LNCaP clone FGC (cell line): ENCODE results near the gene DOP1B.

Experiments used
- DNase-seq: peaks from one replicate; pipeline ENCODE4 v3.0.0-alpha.2; 2011; ENCODE audit warnings: low read depth
- H3K4me3 ChIP-seq: 2 replicates; pipeline ENCODE4 v1.5.1; 2011; ENCODE audit warnings: mild to moderate bottlenecking, low read depth, low read length, control low read depth
- TF ChIP-seq, protein P1 (sequence below): IDR thresholded peaks from 2 replicates; pipeline ENCODE4 v1.5.1; 2012; ENCODE audit warnings: mild to moderate bottlenecking; ENCODE audit not compliant: control insufficient read depth, insufficient read depth; ENCODE audit errors: extremely low read depth

The DOP1B gene

DNA sequence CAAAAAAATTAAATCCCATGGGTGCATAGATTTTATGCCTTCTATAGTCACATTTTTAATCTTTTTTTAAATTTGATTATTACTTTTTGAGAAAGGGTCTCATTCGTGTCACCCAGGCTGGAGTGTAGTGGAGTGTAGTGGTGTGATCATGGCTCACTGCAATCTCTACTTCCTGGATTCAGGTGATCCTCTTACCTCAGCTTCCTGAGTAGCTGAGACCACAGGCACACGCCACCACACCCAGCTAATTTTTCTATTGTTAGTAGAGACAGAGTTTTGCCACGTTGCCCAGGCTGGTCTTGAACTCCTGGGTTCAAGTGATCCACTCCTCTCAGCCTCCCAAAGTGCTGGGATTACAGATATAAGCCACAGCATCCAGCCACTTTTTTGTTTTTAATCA lies 11.4 kb upstream of the DOP1B start:
- DNase-seq, result no peak
- TF ChIP-seq, protein P1, sequence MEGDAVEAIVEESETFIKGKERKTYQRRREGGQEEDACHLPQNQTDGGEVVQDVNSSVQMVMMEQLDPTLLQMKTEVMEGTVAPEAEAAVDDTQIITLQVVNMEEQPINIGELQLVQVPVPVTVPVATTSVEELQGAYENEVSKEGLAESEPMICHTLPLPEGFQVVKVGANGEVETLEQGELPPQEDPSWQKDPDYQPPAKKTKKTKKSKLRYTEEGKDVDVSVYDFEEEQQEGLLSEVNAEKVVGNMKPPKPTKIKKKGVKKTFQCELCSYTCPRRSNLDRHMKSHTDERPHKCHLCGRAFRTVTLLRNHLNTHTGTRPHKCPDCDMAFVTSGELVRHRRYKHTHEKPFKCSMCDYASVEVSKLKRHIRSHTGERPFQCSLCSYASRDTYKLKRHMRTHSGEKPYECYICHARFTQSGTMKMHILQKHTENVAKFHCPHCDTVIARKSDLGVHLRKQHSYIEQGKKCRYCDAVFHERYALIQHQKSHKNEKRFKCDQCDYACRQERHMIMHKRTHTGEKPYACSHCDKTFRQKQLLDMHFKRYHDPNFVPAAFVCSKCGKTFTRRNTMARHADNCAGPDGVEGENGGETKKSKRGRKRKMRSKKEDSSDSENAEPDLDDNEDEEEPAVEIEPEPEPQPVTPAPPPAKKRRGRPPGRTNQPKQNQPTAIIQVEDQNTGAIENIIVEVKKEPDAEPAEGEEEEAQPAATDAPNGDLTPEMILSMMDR, result no peak
- H3K4me3 ChIP-seq, result no peak overlapping the region

DNA sequence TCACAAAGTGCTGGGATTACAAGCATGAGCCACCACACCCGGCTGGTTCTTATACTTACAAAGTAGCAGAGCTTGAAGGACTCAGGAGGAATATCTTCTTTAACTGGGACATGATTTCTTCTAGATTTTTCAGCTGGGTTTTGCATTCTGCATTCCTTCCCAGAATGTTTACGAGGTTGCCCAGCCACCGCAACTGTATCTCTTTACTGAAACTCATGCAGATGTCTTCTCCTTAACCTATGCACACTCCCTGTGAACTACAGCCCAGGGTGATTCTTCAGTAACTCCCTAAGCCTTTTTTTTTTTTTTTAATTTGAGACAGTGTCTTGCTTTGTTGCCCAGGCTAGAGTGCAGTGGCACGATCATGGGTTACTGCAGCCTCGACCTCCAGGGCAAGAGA lies 8.7 kb upstream of the DOP1B start:
- TF ChIP-seq, protein P1, result no peak
- H3K4me3 ChIP-seq, result no peak overlapping the region
- no peak for DNase-seq

DNA sequence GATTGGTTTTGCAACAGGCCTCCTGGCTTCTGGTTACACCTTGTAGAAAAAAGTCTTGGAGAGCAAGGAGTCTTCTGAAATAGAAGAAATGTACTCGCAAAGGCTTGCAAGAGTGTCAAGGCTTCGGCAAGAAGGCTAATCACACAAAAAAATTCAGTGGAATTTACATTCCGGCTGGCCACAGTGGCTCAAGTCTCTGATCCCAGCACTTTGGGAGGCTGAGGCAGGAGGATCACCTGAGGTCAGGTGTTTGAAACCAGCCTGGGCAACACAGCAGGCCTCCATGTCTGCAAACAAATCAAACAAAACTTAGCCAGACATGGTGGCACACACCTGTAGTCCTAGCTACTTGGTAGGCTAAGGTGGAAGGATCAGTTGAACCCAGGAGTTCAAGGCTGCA lies 7.7 kb upstream of the DOP1B start:
- H3K4me3 ChIP-seq, result no peak overlapping the region
- TF ChIP-seq, protein P1, result no peak
- no peak for DNase-seq

DNA sequence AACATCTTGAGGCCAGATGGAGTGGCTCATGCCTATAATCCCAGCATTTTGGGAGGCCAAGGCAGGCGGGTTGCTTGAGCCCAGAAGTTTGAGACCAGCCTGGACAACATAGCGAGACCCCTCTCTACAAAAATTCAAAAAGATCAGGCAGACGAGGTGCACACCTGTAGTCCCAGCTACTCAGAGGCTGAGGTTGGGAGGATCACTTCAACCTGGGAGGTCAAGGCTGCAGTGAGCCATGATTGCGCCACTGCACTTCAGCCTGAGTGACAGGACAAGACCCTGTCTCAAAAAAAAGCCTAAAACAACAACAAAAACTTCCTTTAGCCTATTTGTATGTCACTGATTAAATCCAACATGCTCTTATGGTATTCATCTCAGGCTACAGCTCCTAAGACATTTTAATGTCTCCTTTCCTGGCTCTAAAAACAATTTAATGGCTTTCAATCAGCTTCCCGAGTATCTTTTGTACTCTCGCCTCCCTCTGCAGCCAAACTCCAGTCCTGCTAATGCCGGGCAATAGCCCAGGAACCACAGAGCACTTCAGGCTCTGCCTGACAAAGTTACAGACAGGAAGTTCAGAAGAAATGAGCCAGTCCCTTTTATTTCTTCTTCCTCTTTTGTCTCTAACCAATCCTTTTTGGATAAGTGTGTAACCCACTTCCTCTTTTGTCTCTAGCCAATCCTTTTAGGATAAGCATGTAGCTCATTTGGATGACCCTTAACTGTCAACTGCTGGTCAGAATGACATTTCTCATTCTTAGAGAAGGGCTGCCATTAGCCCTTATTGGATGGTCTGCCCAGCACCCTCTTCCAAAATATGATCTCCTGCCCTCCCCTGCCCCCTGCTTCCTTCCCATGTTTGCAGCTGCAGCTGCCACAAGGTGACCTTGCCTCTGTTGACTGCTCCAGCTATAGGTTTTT lies 6.6 kb upstream of the DOP1B start:
- no peak for DNase-seq
- no peak overlapping the region for H3K4me3 ChIP-seq

DNA sequence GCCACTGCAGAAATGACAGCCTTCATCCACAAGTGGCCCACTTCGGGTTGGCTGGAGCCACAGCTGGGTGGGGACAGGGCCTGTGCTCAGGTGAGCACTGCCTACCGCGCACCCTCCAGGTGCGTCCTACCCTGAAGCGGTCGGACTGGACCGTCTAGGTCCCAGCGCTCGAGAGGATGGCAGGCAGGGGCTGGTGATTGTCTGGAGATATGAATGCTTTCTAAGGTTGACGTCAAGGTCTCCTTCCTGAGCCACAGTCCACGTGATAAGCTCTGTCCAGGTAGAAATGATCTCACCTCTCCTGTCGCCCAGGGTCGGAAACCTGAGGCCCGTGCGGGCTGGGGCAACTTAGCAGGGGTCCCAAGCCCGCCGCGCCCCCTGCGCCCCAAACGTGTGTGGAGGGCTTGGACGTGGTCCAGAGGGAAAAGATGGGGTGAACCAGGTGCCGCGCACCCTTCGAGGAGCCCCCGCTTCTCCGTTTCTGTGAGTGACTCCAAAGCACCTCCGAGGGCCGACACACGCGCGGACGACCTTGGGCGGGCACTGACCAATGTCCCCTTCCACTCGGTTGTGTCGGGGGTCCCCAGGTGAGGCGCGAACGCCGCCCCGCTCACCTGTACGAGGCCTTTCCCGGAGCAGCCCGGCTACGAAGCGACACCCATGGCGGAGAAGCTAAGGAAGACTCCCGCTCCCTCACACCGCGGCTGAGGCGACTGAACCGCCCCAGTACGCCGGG lies 853 bp upstream of the DOP1B start:
- peak overlapping the region; percentile 84 for H3K4me3 ChIP-seq
- TF ChIP-seq, protein P1, result no peak
- DNase-seq, result peak; percentile 94

More for the DNA sequence above, 6.6 kb upstream of the DOP1B start:
- TF ChIP-seq, protein P1, result no peak

DNA sequence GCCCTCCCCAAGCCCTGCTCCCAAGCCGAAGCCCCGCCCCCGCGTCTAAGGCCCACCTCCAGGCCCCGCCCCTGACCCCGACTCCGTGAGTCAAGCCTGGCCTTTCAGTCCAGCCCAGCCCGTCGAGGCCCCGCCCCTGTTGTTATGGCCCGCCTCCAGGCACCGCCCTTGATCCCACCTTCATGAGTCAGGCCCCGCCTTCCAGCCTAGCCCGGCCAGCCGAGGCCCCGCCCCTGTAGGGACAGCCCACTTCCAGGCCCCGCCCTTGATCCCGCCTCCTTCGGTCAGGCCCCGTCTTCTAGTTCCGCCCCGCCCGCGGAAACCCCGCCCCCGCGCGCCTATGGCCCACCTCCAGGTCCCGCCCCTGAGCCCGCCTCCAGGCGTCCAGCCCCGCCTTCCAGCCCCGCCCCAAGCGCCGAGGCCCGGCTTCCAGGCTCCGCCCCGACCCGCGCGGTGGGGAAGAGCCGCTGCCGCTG lies 247 bp upstream of the DOP1B start:
- TF ChIP-seq, protein P1, result no peak
- peak; percentile 86 for DNase-seq

More for the DNA sequence above, 247 bp upstream of the DOP1B start:
- H3K4me3 ChIP-seq, result peak overlapping the region; percentile 84
